ENCODE measurements around the gene SHC3. TPM values are rescaled to one million over a fixed set of nuclear protein-coding genes. Genes with fewer than 3 reads are reported as not detected.

SHC3 gene
- polyA plus RNA-seq, 2 donors, result 0.19 to 0.35 TPM

DNA sequence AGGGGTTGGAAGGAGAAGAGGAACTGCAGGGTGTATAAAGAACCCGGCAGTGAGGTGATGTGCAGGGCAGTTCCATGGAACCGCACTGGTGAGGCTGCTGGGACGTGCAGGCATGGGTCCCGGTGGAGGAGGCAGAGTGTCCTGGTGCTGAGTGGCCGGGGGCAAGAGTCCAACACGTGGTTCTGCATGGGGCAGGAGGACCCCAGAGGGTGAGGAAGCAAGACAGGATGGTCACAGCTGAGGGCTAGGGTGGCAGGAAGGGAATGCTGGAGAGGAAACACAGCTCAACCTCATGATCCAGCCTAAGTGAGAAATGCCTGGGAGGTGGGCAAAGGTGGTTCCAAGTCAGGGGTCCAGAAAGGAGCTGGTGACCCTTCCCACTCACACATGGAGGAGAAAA is 100.2 kb downstream of the SHC3 start:
- peaks cover 3 to 5% of the 10 kb centered on the region in 2 donors for H3K9me3 ChIP-seq (ENCODE audit: control insufficient read depth in 2 of 2, insufficient read depth in 1 of 2, low read depth in 1 of 2, low read length in 1 of 2)
- no peaks in the 10 kb centered on the region for H3K4me1 ChIP-seq (ENCODE audit: control insufficient read depth in 2 of 2, insufficient read depth in 2 of 2, low read length in 1 of 2)
- H3K27ac ChIP-seq (ENCODE audit: low read depth in 2 of 2, low read length in 1 of 2), result no peak overlapping the region
- 83% methylated on average over 6 of the region's 6 CpGs for WGBS, 2 donors
- no peak overlapping the region for H3K4me3 ChIP-seq (ENCODE audit: low read depth in 1 of 2, low read length in 2 of 2)
- no peaks in the 10 kb centered on the region for H3K27me3 ChIP-seq (ENCODE audit: control insufficient read depth in 1 of 2, insufficient read depth in 2 of 2, low read length in 2 of 2)
- H3K36me3 ChIP-seq (ENCODE audit: control insufficient read depth in 2 of 2, insufficient read depth in 2 of 2, low read length in 1 of 2), result no peaks in the 10 kb centered on the region

DNA sequence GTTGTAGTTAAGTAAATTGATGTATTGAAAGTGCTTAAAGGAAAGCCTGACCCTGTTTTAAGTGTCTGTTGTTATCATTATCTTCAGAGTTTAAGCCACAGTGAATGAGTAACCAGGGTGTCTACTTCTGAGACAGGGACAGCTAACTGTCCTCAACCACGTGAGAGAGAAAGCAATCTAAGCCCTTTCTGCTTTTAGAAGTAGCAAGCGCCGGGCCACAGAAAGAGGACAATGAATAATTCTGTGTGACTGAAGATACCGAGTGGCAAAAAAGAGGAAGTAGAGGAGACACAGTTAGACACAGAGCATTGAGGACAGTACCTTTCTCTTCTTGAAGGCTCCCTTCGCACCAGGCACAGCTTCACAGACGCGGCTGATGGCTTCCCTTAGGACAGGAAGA is 101.1 kb downstream of the SHC3 start:
- no peaks in the 10 kb centered on the region for H3K9me3 ChIP-seq (ENCODE audit: control insufficient read depth in 2 of 2, insufficient read depth in 1 of 2, low read depth in 1 of 2, low read length in 1 of 2)
- no peak overlapping the region for H3K4me3 ChIP-seq (ENCODE audit: low read depth in 1 of 2, low read length in 2 of 2)
- no peaks in the 10 kb centered on the region for H3K36me3 ChIP-seq (ENCODE audit: control insufficient read depth in 2 of 2, insufficient read depth in 2 of 2, low read length in 1 of 2)
- H3K27ac ChIP-seq (ENCODE audit: low read depth in 2 of 2, low read length in 1 of 2), result no peak overlapping the region
- 61 to 77% methylated on average over 7 of the region's 7 CpGs for WGBS, 2 donors
- H3K27me3 ChIP-seq (ENCODE audit: control insufficient read depth in 1 of 2, insufficient read depth in 2 of 2, low read length in 2 of 2), result no peaks in the 10 kb centered on the region
- no peaks in the 10 kb centered on the region for H3K4me1 ChIP-seq (ENCODE audit: control insufficient read depth in 2 of 2, insufficient read depth in 2 of 2, low read length in 1 of 2)

DNA sequence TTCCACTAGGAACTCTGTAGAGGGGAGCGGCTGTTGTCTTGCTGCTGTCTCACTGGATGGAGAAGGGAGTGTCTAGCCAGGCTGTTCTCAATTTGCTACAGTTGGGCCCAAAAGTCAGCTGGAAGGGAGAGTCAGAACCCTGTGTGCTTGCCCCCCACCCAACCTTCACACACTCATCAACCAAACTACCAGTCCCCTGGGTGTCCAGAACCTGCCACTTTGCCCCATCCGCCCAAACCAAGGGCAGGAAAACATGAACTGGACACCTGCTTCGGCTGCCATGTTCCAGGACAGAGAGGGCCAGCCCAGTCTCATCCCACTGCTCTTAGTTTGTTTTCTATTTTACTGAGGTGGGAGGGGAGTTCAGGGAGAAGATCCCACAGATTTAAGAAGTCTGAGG is 105.2 kb downstream of the SHC3 start:
- no peaks in the 10 kb centered on the region for H3K27me3 ChIP-seq (ENCODE audit: control insufficient read depth in 1 of 2, insufficient read depth in 2 of 2, low read length in 2 of 2)
- H3K27ac ChIP-seq (ENCODE audit: low read depth in 2 of 2, low read length in 1 of 2), result no peak overlapping the region
- 96 to 98% methylated on average over 3 of the region's 3 CpGs for WGBS, 2 donors
- no peaks in the 10 kb centered on the region for H3K4me1 ChIP-seq (ENCODE audit: control insufficient read depth in 2 of 2, insufficient read depth in 2 of 2, low read length in 1 of 2)
- H3K4me3 ChIP-seq (ENCODE audit: low read depth in 1 of 2, low read length in 2 of 2), result no peak overlapping the region
- H3K9me3 ChIP-seq (ENCODE audit: control insufficient read depth in 2 of 2, insufficient read depth in 1 of 2, low read depth in 1 of 2, low read length in 1 of 2), result no peaks in the 10 kb centered on the region
- no peaks in the 10 kb centered on the region for H3K36me3 ChIP-seq (ENCODE audit: control insufficient read depth in 2 of 2, insufficient read depth in 2 of 2, low read length in 1 of 2)

DNA sequence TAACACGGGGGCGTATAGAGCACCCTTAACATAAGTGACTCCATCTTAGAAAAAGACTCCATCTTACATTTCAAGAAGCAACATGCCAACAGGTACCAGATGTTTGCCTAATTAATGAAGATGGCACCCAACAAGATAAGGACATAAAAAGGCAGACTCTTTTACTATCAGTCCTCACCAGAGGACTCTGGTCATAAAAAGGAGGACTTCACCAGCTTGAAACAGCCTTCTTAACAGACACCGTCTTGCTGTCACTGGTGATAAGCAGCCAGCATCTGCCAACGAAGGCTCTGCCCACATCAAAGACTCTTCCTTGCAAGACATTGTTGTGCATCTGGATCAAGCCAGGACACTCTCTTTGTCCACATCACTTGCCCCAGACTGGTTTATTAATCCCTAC is 107.0 kb downstream of the SHC3 start:
- 79 to 80% methylated on average over 4 of the region's 4 CpGs for WGBS, 2 donors
- H3K4me3 ChIP-seq (ENCODE audit: low read depth in 1 of 2, low read length in 2 of 2), result no peak overlapping the region
- H3K27me3 ChIP-seq (ENCODE audit: control insufficient read depth in 1 of 2, insufficient read depth in 2 of 2, low read length in 2 of 2), result no peaks in the 10 kb centered on the region
- no peaks in the 10 kb centered on the region for H3K36me3 ChIP-seq (ENCODE audit: control insufficient read depth in 2 of 2, insufficient read depth in 2 of 2, low read length in 1 of 2)
- H3K9me3 ChIP-seq (ENCODE audit: control insufficient read depth in 2 of 2, insufficient read depth in 1 of 2, low read depth in 1 of 2, low read length in 1 of 2), result no peaks in the 10 kb centered on the region
- no peaks in the 10 kb centered on the region for H3K4me1 ChIP-seq (ENCODE audit: control insufficient read depth in 2 of 2, insufficient read depth in 2 of 2, low read length in 1 of 2)
- H3K27ac ChIP-seq (ENCODE audit: low read depth in 2 of 2, low read length in 1 of 2), result no peak overlapping the region

DNA sequence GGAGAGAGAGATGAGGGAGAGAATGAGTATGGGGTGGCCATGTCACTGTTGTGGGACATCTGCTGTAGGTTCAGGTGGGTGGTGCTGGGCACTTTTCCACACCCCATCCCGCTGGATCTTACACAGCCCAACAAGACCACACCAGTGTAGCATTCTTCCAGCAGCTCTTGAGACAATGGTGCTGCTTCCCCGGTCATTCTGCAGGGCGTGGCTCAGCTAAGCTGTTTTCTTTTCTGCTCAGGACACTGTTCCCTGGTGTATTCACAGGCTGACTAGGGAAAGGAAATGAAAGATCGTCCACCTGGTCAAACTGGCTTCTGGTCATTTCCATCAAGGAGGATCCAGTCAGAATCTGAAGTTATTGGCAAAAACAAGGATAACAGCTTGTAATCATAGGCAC is 111.8 kb downstream of the SHC3 start:
- no peaks in the 10 kb centered on the region for H3K27me3 ChIP-seq (ENCODE audit: control insufficient read depth in 1 of 2, insufficient read depth in 2 of 2, low read length in 2 of 2)
- no peak overlapping the region for H3K4me3 ChIP-seq (ENCODE audit: low read depth in 1 of 2, low read length in 2 of 2)
- no peak overlapping the region for H3K27ac ChIP-seq (ENCODE audit: low read depth in 2 of 2, low read length in 1 of 2)
- H3K36me3 ChIP-seq (ENCODE audit: control insufficient read depth in 2 of 2, insufficient read depth in 2 of 2, low read length in 1 of 2), result no peaks in the 10 kb centered on the region
- 50 to 62% methylated on average over 4 of the region's 4 CpGs for WGBS, 2 donors
- no peaks in the 10 kb centered on the region for H3K4me1 ChIP-seq (ENCODE audit: control insufficient read depth in 2 of 2, insufficient read depth in 2 of 2, low read length in 1 of 2)
- no peaks in the 10 kb centered on the region for H3K9me3 ChIP-seq (ENCODE audit: control insufficient read depth in 2 of 2, insufficient read depth in 1 of 2, low read depth in 1 of 2, low read length in 1 of 2)

DNA sequence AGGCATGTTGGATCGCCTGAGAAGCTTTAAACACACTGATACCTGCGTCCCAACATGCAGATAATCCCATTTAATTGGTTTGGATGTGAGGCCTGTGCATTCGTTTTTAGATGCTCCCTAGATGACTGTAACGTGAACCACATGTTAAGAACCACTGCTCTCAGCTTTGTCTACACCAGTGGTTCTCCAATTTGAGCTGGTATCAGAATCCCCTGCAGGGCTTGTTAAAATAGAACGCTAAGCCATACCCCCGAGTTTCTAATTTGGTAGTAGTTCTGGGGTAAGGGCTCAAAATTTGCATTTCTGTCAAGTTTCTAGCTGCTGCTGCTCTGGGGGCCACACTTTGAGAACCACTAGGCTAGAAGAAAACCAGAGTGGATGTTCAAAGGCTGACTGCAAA is 112.7 kb downstream of the SHC3 start:
- H3K36me3 ChIP-seq (ENCODE audit: control insufficient read depth in 2 of 2, insufficient read depth in 2 of 2, low read length in 1 of 2), result no peaks in the 10 kb centered on the region
- 68 to 72% methylated on average over 6 of the region's 6 CpGs for WGBS, 2 donors
- H3K4me3 ChIP-seq (ENCODE audit: low read depth in 1 of 2, low read length in 2 of 2), result no peak overlapping the region
- no peak overlapping the region for H3K27ac ChIP-seq (ENCODE audit: low read depth in 2 of 2, low read length in 1 of 2)
- no peaks in the 10 kb centered on the region for H3K9me3 ChIP-seq (ENCODE audit: control insufficient read depth in 2 of 2, insufficient read depth in 1 of 2, low read depth in 1 of 2, low read length in 1 of 2)
- no peaks in the 10 kb centered on the region for H3K27me3 ChIP-seq (ENCODE audit: control insufficient read depth in 1 of 2, insufficient read depth in 2 of 2, low read length in 2 of 2)
- H3K4me1 ChIP-seq (ENCODE audit: control insufficient read depth in 2 of 2, insufficient read depth in 2 of 2, low read length in 1 of 2), result no peaks in the 10 kb centered on the region

DNA sequence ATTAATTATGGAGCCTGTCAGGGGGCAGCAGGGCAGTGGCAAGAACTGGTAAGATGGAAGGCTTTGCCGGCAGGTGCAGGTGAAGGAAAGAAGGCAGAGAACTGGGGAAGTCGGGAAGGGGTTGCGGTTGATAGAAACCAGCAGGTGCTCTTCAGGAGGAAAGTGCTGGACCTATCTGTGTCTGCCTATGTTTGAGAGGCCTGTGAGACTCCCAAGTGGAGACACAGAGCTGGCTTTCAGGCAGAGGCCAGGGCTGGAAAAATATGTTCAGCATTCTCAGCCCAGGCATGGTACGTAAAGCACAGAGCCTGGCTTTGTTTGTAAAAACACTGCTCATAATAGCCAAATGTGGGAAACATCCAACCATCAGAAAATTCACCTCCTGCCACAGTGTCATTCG is 117.8 kb downstream of the SHC3 start:
- H3K4me1 ChIP-seq (ENCODE audit: control insufficient read depth in 2 of 2, insufficient read depth in 2 of 2, low read length in 1 of 2), result peaks cover 0 to 2% of the 10 kb centered on the region in 2 donors
- H3K27ac ChIP-seq (ENCODE audit: low read depth in 2 of 2, low read length in 1 of 2), result no peak overlapping the region
- H3K27me3 ChIP-seq (ENCODE audit: control insufficient read depth in 1 of 2, insufficient read depth in 2 of 2, low read length in 2 of 2), result no peaks in the 10 kb centered on the region
- WGBS, 2 donors, result 92 to 93% methylated on average over 5 of the region's 5 CpGs
- no peak overlapping the region for H3K4me3 ChIP-seq (ENCODE audit: low read depth in 1 of 2, low read length in 2 of 2)
- peaks cover 0 to 10% of the 10 kb centered on the region in 2 donors for H3K9me3 ChIP-seq (ENCODE audit: control insufficient read depth in 2 of 2, insufficient read depth in 1 of 2, low read depth in 1 of 2, low read length in 1 of 2)
- H3K36me3 ChIP-seq (ENCODE audit: control insufficient read depth in 2 of 2, insufficient read depth in 2 of 2, low read length in 1 of 2), result peaks cover 0 to 3% of the 10 kb centered on the region in 2 donors

DNA sequence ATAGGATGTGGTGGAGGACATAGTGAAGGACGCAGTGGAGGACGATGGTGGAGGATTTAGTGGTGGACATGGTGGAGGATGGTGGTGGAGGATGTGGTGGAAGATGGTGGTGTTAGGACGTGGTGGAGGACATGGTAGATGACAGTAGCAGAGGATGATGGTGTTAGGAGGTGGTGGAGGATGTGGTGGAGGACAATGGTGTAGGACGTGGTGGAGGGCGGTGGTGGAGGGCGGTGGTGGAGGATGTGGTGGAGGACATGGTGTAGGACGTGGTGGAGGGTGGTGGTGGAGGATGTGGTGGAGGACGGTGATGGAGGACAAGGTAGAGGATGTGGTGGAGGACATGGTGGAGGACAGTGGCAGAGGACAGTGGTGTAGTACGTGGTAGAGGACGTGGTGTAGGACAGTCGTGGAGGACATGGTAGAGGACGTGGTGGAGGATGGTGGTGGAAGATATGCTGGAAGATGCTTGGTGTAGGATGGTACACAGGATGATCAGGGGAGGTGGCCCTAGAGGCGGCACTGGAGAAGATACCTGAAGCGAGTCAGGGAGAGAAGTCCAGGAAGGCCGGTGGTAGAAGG is 118.6 kb downstream of the SHC3 start:
- WGBS, 2 donors, result 87 to 91% methylated on average over 15 of the region's 15 CpGs
- Histone ChIP-seq H3K27me3 (ENCODE audit: control insufficient read depth in 1 of 2, insufficient read depth in 2 of 2, low read length in 2 of 2) (no peaks in the 10 kb centered on the region), H3K9me3 (ENCODE audit: control insufficient read depth in 2 of 2, insufficient read depth in 1 of 2, low read depth in 1 of 2, low read length in 1 of 2) (peaks cover 0 to 10% of the 10 kb centered on the region in 2 donors), H3K36me3 (ENCODE audit: control insufficient read depth in 2 of 2, insufficient read depth in 2 of 2, low read length in 1 of 2) (peaks cover 0 to 3% of the 10 kb centered on the region in 2 donors), H3K4me3 (ENCODE audit: low read depth in 1 of 2, low read length in 2 of 2) (no peak overlapping the region), H3K4me1 (ENCODE audit: control insufficient read depth in 2 of 2, insufficient read depth in 2 of 2, low read length in 1 of 2) (peaks cover 0 to 2% of the 10 kb centered on the region in 2 donors), H3K27ac (ENCODE audit: low read depth in 2 of 2, low read length in 1 of 2) (no peak overlapping the region)

GRCh38 chr9:89058906-89059305 is 119.7 kb downstream of the SHC3 start:
- Histone ChIP-seq H3K9me3 (ENCODE audit: control insufficient read depth in 2 of 2, insufficient read depth in 1 of 2, low read depth in 1 of 2, low read length in 1 of 2) (peaks cover 0 to 10% of the 10 kb centered on the region in 2 donors), H3K36me3 (ENCODE audit: control insufficient read depth in 2 of 2, insufficient read depth in 2 of 2, low read length in 1 of 2) (peaks cover 0 to 3% of the 10 kb centered on the region in 2 donors), H3K4me1 (ENCODE audit: control insufficient read depth in 2 of 2, insufficient read depth in 2 of 2, low read length in 1 of 2) (peaks cover 0 to 2% of the 10 kb centered on the region in 2 donors), H3K27ac (ENCODE audit: low read depth in 2 of 2, low read length in 1 of 2) (no peak overlapping the region), H3K4me3 (ENCODE audit: low read depth in 1 of 2, low read length in 2 of 2) (no peak overlapping the region), H3K27me3 (ENCODE audit: control insufficient read depth in 1 of 2, insufficient read depth in 2 of 2, low read length in 2 of 2) (no peaks in the 10 kb centered on the region)
- 90 to 92% methylated on average over 12 of the region's 12 CpGs for whole genome bisulfite sequencing, 2 donors

DNA sequence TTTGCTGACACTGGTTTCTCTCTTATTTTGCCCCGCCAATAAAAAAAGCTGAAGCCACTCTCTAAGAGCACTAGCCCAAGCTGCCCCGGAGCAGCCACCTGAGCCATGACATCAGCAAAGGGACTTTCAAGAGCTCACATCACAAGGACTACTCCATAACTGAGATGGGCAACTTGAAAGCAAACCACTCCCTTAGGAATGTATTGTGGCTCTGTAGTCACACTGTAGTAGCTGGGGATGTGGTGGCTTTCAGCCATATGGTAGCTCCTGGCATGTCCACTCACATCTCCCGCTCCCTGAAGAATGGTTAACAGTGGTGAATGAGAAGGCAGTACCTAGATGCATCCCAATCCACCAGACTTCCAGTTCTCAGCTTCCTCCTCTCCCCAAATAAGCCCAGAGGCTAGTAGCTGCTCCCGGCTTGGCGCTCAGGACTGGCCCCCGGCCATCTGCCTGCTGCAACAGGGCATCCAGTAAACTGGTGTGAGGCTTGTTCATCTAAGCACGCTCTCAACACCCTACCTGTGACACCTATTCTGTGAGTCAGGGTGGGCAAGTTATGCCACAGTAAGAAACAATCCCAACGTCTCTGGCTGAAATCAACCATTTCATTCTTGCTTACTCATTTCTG is 123.6 kb downstream of the SHC3 start:
- H3K27ac ChIP-seq (ENCODE audit: low read depth in 2 of 2, low read length in 1 of 2), result no peak overlapping the region
- no peaks in the 10 kb centered on the region for H3K27me3 ChIP-seq (ENCODE audit: control insufficient read depth in 1 of 2, insufficient read depth in 2 of 2, low read length in 2 of 2)
- H3K9me3 ChIP-seq (ENCODE audit: control insufficient read depth in 2 of 2, insufficient read depth in 1 of 2, low read depth in 1 of 2, low read length in 1 of 2), result peaks cover 0 to 10% of the 10 kb centered on the region in 2 donors
- peaks cover 0 to 3% of the 10 kb centered on the region in 2 donors for H3K36me3 ChIP-seq (ENCODE audit: control insufficient read depth in 2 of 2, insufficient read depth in 2 of 2, low read length in 1 of 2)
- H3K4me3 ChIP-seq (ENCODE audit: low read depth in 1 of 2, low read length in 2 of 2), result no peak overlapping the region
- WGBS, 2 donors, result 74 to 88% methylated on average over 8 of the region's 8 CpGs
- H3K4me1 ChIP-seq (ENCODE audit: control insufficient read depth in 2 of 2, insufficient read depth in 2 of 2, low read length in 1 of 2), result peaks cover 2 to 3% of the 10 kb centered on the region in 2 donors

Measured in esophagus (tissue), 2 donors.